Measurements from ENCODE around the gene TAS2R31.
"Not testable (repeated sequence)": the region's sequence is repeated elsewhere in the genome, so short reads cannot be mapped to it uniquely, and the experiment has no call there.

Gene TAS2R31, protein sequence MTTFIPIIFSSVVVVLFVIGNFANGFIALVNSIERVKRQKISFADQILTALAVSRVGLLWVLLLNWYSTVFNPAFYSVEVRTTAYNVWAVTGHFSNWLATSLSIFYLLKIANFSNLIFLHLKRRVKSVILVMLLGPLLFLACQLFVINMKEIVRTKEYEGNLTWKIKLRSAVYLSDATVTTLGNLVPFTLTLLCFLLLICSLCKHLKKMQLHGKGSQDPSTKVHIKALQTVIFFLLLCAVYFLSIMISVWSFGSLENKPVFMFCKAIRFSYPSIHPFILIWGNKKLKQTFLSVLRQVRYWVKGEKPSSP

DNA sequence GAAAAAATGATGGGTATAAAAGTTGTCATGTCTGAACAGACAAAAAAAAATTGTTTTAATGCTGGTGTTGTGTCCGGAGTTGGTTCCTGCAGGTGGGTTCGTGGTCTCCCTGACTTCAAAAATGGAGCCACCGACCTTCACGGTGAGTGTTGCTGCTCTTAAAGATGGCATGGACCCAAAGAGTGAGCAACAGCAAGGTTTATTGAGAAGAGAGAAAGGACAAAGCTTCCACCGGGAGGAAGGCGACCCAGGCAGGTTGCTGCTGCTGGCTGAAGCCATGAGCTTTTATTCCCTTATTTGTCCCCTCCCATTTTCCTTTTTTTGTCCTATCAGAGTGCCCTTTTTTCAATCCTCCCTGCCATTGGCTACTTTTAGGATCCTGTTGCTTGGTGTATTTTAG, at the start of gene TAS2R31:
Gene TAS2R31 (minus strand): TSS at position 101 of the 400 bp plus-strand sequence. CDS start 72 bp downstream, at position 29.
- DNase-seq: no peak

DNA sequence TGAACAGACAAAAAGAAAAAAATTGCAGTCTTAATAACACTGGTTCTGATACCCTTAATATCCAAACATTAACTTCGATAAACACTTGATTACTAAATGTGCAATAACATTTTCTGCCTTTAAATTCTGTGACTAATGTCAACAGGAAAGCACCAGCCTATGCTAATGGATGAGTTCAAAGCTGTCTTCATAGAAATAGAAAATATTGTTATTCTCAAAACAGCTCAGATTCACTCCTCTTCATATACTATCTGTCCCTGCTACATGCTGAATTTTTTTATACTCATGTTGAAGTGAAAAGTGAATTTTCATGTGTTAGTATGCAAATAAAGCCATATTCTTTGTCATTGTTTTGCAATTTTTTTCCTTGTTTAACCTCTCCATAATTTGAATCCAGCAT, 47.0 kb upstream of the TAS2R31 start:
- DNase-seq: no peak

DNA sequence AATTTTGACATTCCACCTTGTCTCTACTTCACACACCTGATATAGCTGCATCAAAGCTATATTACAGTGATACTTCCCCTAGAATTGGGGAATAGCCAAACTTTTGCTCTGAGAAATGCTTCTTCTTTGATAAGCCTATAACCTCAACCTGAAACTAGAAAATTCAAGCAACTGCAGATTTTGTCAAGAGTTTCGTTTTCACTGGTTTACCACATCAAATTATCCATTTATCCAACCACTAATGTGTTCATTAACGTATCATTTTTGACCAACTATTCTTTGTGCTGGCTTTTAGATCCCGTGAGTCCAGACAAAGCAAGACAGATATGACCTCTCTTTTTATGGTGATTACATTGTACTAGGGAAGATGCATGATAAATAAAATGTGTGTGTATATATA, 44.4 kb upstream of the TAS2R31 start:
- DNase-seq: no peak

DNA sequence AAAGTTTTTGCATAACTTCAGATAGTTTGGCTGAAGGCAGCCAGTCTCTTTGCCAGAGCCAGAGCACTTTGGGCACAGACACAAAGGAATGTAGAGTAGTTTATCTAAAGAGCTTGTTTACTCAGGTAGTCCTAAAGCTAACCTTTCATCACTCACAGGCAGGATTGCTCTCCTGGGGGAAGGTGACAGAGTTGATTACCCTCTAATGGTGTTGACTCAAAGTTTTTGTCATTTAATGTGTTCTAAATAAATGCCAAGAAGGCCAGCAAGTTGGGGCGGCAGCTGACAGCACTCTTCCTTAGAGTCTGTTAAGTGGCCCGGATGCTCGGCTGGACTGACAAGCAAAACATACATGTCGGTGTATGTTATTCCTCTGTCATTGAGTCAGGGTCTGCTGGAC, 40.2 kb upstream of the TAS2R31 start:
- no peak for DNase-seq

DNA sequence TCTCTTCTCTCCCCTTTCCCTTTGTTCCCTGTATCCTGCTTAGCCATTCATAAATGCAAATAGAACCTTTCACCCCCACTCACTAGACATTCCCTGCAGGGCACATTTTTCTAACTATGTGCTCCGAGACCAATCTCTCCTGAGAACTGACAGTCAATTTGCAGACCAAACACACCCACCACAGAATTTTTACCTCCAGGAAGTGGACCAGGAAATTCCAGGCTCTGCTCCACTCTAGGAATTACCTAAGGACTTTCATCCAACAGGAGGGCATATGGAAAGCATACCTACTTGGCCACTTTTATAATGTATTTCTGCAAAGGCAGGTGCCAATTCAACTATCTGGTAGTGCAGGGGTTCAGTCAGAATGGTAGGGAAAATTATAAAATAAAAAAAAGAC, 39.8 kb upstream of the TAS2R31 start:
- DNase-seq: no peak

DNA sequence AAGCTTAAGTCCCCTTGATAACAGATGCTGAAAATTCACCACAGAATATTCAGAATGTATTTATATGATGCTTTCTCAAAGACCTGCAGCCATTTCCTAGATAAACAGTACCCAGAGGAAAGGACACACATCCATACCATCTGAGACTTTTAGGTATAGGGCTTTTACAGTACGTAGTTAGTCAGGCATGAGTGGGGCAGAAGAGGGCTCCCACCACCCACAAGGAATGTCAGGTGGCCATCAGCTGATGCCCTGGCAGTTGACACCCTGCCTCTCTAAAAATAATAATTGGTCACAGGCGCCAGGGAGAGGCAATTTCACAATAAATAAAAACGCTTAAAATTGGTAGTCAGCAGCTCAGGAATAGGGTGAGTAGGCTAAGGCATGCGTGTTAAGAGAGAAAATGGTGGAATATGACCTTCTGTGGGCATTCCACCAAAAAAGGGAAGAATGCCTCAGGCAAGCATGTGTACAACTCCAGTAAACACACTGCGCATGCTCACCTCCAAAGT, 38.7 kb upstream of the TAS2R31 start:
- DNase-seq: no peak

DNA sequence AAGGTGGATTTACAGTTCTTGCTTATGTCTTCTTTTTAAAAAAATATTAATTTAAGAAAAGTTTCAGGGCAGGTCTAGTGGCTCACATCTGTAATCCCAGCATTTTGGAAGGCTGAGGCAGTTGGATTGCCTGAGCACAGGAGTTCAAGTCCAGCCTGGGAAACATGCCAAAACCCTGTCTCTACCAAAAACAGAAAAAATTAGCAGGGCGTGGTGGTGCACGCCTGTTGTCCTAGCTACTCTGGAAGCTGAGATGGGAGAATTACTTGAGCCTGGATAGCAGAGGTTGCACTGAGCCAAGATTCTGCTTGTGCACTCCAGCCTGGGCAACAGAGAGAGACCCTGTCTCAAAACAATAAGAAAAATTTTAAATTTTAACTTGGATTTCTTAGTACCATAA, 36.3 kb upstream of the TAS2R31 start:
- peak in 3 of 51 donors; percentile 1 to 25 (median 3) for DNase-seq

DNA sequence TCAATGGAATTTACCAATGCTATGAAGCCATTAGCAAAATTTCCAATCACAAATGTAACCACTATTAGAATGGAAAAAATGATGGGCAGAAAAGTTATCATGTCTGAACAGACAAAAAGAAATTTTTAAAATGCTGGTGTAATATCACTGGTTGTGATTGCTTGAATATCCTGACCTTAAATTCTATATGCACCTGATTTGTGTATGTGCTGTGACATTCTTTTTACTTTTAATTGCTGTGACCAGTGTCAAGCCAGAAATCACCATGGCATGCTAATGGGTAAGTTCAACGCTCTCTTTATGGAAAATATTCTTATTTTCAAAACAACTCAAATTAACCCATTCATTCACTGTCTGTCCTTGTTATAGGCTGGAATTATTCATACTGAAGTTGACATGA, 31.0 kb upstream of the TAS2R31 start, which contains the start of gene TAS2R46:
Gene TAS2R46 (minus strand): TSS at position 101 of the 400 bp plus-strand sequence. CDS start 0 bp downstream, at position 101.
- not testable (repeated sequence) for DNase-seq

DNA sequence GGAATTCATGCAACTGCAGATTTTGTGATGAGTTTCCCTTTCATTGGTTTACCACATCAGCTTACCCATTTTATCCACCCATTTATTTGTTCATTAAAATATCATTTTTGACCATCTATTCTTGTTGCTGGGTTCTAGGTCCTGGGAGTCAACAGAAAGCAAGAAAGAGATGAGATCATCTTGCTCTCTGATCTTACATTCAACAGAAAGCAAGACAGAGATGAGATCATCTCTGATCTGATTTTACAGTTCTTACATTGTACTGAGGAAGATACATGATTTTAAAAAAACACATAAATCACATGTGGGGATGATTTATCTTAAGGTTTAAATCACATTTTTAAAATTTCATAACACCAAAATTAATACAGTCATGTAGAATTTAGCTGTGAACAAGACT, 28.6 kb upstream of the TAS2R31 start:
- no peak for DNase-seq

DNA sequence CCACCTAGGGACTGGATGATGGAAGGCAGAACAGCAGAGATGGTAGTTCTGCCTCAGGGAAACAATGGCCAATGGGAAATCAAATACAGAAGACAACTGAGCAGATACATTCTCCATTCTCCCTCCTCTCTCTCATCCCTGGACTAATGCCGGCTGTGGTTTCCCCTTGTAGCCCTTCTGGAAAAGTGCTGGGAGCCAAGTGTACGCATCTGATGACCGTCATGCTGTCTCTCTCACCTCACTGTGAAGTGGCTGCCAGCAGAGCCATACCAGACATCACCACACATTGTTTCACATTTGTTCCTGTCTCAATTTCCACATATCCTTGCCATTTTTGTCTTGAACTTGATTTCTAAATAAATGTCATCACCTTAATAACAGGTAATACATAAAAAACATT, 27.8 kb upstream of the TAS2R31 start:
- DNase-seq: no peak

DNA sequence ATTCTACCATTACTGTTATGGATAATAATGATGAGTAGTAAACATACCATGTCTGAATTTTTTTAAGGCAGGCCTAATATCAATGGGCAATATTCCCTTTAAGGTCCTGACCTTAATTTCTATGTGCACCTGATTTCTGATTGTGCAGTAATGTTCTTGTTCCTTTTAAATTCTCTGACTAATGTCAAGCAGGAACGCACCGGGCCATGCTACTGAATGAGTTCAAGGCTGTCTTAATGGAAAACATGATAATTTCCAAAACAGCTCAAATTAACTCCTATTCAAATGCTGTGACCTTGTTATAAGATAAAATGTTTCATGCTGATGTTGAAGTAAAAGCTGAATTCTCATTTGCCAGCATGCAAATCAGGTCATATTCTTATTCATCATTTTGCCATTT, 24.1 kb upstream of the TAS2R31 start:
- DNase-seq: no peak

DNA sequence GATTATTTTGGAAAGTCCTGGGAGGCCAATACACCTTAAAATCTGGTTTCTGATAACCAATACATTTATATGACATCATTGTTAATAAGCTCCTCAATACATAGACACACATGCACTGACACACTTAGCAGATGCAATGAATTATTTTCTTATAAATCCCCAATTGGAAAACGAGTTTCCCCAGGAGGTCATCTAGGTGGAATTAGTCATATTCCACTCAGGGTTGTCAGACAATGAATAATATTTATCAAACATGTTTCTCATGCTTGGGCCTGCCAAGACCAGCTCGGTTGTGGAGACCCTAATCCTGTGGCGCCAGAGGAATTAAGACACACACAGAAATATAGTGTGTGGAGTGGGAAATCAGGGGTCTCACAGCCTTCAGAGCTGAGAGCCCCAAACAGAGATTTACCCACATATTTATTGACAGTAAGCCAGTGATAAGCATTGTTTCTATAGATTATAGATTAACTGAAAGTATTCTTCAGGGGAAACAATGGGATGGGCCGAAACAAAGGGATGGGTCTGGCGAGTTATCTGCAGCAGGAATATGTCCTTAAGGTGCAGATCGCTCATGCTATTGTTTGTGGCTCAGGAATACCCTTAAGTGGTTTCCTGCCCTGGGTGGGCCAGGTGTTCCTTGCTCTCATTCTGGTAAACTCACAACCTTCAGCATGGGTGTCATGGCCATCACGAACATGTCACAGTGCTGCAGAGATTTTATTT, 18.8 kb upstream of the TAS2R31 start:
- not testable (repeated sequence) for DNase-seq

DNA sequence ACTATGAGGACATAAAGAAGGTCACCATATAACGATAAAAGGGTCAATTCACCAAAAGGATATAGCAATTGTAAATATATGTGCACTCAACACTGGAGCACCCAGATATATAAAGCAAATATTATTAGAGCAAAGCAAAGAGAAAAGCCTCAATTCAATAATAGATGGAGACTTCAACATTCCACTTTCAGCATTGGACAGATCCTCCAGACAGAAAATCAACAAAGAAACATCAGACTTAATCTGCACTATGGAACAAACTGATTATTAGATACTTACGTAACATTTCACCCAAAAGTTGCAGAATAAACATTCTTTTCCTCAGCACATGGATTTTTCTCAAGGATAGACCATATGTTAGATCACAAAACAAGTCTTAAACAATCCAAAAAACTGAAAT, 10.2 kb upstream of the TAS2R31 start:
- DNase-seq: not testable (repeated sequence)

DNA sequence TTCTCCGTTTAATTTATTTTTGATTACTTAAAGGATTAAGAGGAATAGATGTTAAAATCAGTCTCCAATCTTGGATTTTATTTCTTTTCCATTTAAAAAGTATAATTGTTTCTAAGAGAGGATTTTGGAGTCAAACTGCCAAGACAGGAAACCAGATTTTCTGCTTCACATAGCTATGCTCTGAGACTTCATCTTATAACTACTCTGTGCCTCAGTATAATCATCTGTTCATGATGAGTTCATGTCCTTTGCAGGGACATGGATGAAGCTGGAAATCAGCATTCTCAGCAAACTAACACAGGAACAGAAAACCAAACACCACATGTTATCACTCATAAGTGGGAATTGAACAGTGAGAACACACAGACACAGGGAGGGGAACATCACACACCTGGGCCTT, 9.0 kb upstream of the TAS2R31 start:
- DNase-seq: no peak

DNA sequence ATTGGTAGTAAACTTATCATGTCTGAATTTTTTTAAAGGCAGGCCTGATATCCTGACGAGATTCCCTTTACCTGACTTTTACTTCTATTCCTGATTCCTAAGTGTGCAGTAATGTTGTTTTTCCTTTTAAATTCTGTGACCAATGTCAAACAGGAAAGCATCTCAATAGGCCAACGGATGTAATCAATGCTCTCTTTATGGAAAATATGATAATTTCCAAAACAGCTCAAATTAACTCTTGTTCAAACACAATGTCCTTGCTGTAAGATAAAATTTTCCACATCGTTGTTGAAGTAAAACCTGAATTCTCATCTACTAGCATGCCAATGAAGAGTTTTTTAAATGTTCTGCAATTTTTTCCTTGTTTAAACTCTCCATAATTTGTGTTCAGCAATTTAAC, 8.0 kb upstream of the TAS2R31 start:
- no peak for DNase-seq

DNA sequence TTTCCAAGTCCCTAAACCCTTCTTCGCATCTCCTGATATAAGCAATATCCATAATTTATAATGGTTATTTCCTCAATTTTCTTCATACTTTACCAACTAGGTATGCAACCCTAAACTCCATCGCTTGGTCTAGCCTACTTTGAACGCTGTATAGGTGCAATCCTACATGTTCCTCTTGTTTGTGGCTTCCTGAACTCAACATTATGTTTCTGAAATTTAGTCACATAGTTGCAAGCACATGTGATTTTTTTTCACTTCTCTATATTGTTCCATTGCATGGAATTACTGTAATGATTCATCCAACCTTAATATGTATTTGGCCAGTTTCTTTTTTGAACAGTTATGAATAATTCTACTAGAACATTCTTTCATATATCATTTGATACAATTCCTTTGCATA, 2.8 kb upstream of the TAS2R31 start:
- not testable (repeated sequence) for DNase-seq

DNA sequence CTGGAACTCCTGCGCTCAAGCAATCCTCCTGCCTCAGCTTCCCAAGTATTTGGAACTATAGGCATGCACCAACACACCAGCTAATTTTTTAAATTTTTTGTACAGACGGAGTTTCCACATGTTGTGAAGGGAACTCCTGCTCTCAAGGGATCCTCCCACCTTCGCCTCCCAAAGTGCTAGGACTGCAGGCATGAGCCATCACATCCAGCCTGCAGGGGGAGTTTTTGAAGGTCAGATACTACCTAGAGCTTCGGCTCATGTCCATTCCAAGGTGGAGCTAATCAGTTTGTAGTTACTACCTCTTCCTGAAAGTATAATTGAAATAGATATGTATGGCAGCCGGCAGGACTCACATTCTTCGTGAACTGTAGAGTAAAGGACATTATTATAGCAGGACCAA, 5.1 kb downstream of the TAS2R31 start:
- no peak for DNase-seq

DNA sequence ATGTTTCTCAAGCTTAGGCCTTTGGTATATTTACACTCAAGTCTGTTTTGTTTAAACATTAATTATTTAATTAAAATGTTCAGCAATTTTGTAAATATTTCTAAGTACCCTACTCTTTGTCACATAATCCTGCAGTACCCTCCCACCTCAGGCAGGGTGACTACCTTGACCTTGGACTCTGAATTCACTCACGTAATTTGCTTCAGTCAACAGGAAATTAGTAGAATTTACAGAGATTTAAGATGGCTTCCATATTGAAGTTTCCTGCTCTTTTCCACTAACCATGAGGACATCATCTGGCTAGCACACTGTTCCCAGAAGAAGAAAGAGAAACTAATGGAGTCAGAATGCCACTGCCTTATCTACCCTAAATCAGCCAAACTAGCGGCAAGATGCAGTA, 7.8 kb downstream of the TAS2R31 start:
- no peak for DNase-seq

DNA sequence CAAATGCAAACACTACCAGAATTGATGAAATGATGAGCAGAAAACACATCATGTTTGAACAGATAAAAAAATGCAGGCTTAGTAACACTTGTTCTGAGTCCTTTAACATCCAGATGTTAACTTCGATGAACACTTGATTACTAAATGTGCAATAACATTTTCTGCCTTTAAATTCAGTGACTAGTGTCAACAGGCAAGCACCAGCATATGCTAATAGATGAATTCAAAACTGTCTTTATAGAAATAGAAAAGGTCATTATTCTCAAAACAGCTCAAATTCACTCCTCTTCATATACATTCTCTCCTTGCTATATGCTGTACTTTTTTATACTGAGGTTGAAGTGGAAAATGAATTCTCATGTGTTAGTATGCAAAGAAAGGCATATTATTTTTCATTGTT, 8.7 kb downstream of the TAS2R31 start, which contains the start of gene TAS2R19:
Gene TAS2R19 (minus strand): TSS at position 101 of the 400 bp plus-strand sequence. CDS start 49 bp downstream, at position 52.
- no peak for DNase-seq

DNA sequence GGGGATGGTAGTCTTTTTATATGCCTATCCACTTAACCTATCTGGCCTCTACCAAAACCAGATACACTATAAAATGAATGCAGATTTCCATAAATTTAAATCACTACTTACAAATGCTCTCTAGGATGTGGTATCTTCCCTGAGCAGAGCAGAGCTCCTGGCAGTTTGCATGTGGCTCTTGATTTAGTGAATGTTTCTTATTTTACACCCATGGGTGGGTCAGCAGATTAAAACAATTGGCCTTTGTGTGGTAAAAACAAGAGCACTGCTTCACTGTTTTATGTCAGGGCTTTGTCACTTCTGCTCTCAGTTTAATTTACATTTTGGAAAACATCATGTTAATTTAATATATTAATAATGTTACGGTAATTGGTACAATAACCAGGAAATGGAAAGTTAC, 14.3 kb downstream of the TAS2R31 start:
- DNase-seq: peak in 8 of 51 donors; percentile 1 to 52 (median 12)

DNA sequence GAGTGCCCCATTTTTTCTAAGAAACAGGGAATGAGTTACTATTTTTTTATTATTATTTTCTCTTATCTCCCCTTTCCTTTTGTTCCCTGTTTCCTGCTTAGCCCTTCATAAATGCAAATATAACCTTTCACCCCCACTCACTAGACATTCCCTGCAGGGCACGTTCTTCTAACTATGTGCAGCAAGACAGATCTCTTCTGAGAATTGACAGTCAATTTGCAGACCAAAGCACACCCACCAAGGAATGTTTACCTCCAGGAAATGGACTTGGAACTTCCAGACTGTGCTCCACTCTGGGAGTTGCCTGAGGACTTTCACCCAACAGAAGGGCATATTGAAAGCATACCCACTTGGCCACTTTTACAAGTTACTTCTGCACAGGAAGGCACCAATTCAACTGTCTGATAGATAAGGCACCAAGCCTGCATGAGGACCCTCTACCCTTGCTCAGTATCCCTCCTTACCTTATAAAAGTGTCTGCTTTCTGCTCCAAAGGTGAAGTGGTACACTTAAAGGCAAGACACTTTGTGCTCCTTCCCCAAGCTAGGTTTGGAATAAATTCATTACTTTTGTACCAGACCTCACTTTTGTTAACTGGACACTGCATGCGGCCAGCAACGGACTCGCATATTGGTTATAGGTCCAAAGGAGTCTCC, 15.3 kb downstream of the TAS2R31 start:
- no peak for DNase-seq

DNA sequence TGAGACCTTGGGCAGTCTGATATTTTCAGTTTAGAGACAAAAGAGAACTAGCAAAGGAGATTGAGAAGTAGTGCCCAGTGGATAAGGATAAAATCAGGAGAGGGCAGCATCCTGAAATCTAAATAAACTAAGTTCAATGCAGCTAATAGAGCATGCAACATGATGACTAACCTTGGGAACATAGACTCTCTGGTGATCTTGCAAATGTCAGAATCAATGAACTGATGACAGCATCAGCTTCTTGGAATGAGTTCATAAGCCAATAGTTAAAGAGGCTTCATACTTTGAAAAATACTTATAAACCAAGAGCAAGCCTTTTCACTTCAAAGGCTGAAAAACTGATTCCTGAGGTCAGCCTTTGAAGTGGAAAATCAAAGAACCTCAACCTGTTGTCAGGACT, 17.0 kb downstream of the TAS2R31 start:
- no peak for DNase-seq
